Neural cell (in vitro differentiated cells): ENCODE measurements around the gene STRN. TPM values are rescaled to one million over a fixed set of nuclear protein-coding genes. Genes with fewer than 3 reads are reported as not detected.

Experiments
- H2AFZ ChIP-seq: fragments of 200-600, 300-800 bp; sonication (generic), shearing (Covaris generic); 2 replicates; pipeline ENCODE4 v1.6.0; 2014; ENCODE audit warnings: low read depth, mild to moderate bottlenecking, antibody characterized with exemption, low read length, moderate library complexity
- H3F3A ChIP-seq: fragments of 200-600 bp; shearing (Covaris generic); 2 replicates; pipeline ENCODE4 v1.6.1; 2016; ENCODE audit warnings: mild to moderate bottlenecking, moderate library complexity, mixed read lengths, antibody characterized with exemption, low read length; ENCODE audit not compliant: insufficient read depth, poor library complexity, severe bottlenecking
- H3K27ac ChIP-seq: fragments of 200-600, 300-800 bp; sonication (generic), shearing (Covaris generic); 2 replicates; pipeline ENCODE4 v1.5.1; 2014; ENCODE audit warnings: mild to moderate bottlenecking, low read length, moderate library complexity
- H3K27me3 ChIP-seq: fragments of 300-800, 200-600 bp; sonication (generic), shearing (Covaris generic); 2 replicates; pipeline ENCODE4 v1.6.0; 2014; ENCODE audit warnings: mild to moderate bottlenecking, low read depth, low read length, moderate library complexity; ENCODE audit not compliant: insufficient read depth
- H3K36me3 ChIP-seq: fragments of 300-800, 200-600 bp; sonication (generic), shearing (Covaris generic); 2 replicates; pipeline ENCODE4 v1.5.1; 2014; ENCODE audit warnings: mild to moderate bottlenecking, antibody characterized with exemption, low read length, moderate library complexity; ENCODE audit not compliant: insufficient read depth
- H3K4me2 ChIP-seq: fragments of 300-800, 200-600 bp; sonication (generic), shearing (Covaris generic); 2 replicates; pipeline ENCODE4 v1.6.0; 2014; ENCODE audit warnings: mild to moderate bottlenecking, low read length
- H3K4me3 ChIP-seq: fragments of 300-800, 200-600 bp; sonication (generic), shearing (Covaris generic); 2 replicates; pipeline ENCODE4 v1.5.1; 2014; ENCODE audit warnings: mild to moderate bottlenecking, low read length, moderate library complexity
- H3K79me2 ChIP-seq: fragments of 200-600 bp; shearing (Covaris generic); replicated peaks from 2 replicates; pipeline ENCODE4 v1.6.0; 2014; ENCODE audit warnings: mild to moderate bottlenecking, low read length, moderate library complexity; ENCODE audit not compliant: insufficient read depth
- H3K9ac ChIP-seq: fragments of 300-800, 200-600 bp; sonication (generic), shearing (Covaris generic); 2 replicates; pipeline ENCODE4 v1.6.1; 2016; ENCODE audit warnings: mild to moderate bottlenecking, low read length, mixed read lengths
- H3K9me2 ChIP-seq: fragments of 200-600 bp; shearing (Covaris generic); 2 replicates; pipeline ENCODE4 v1.6.1; 2016; ENCODE audit warnings: mild to moderate bottlenecking, low read length, mixed read lengths; ENCODE audit not compliant: insufficient read depth
- H3K9me3 ChIP-seq: fragments of 200-600, 300-800 bp; sonication (generic), shearing (Covaris generic); 2 replicates; pipeline ENCODE4 v1.6.1; 2016; ENCODE audit warnings: mild to moderate bottlenecking, mixed run types, low read length, moderate library complexity, mixed read lengths
- H4K20me1 ChIP-seq: fragments of 200-600 bp; shearing (Covaris generic); 2 replicates; pipeline ENCODE4 v1.6.1; 2016; ENCODE audit warnings: mild to moderate bottlenecking, mixed run types; ENCODE audit not compliant: insufficient read depth
- CTCF ChIP-seq: fragments of 450-650 bp; IDR thresholded peaks from 2 replicates; pipeline ENCODE4 v1.5.1; 2014; ENCODE audit warnings: antibody characterized with exemption, mild to moderate bottlenecking, moderate library complexity; ENCODE audit not compliant: poor library complexity, severe bottlenecking
- EP300 ChIP-seq: fragments of 450-650 bp; conservative IDR thresholded peaks from 2 replicates; pipeline ENCODE4 v1.6.1; 2014; ENCODE audit warnings: antibody characterized with exemption, mild to moderate bottlenecking, moderate library complexity; ENCODE audit not compliant: poor library complexity, severe bottlenecking
- EZH2 ChIP-seq: fragments of 200-600, 300-800 bp; shearing (Covaris generic), sonication (generic); IDR thresholded peaks from 2 replicates; pipeline ENCODE4 v1.6.1; 2014; ENCODE audit warnings: antibody characterized with exemption, low read length, borderline replicate concordance, mild to moderate bottlenecking; ENCODE audit not compliant: insufficient read depth, poor library complexity, severe bottlenecking
- MXI1 ChIP-seq: fragments of 450-650 bp; conservative IDR thresholded peaks from 2 replicates; pipeline ENCODE4 v1.6.1; 2014; ENCODE audit warnings: antibody characterized with exemption, mild to moderate bottlenecking; ENCODE audit not compliant: poor library complexity, severe bottlenecking
- POLR2AphosphoS5 ChIP-seq: IDR thresholded peaks from 2 replicates; pipeline ENCODE4 v1.6.1; 2012
- RAD21 ChIP-seq: fragments of 450-650 bp; conservative IDR thresholded peaks from 2 replicates; pipeline ENCODE4 v1.6.1; 2014; ENCODE audit warnings: antibody characterized with exemption, mild to moderate bottlenecking, moderate library complexity
- REST ChIP-seq: IDR thresholded peaks from 2 replicates; pipeline ENCODE4 v1.6.1; 2012; ENCODE audit warnings: borderline replicate concordance
- SMC3 ChIP-seq: fragments of 450-650 bp; conservative IDR thresholded peaks from 2 replicates; pipeline ENCODE4 v1.6.1; 2014; ENCODE audit warnings: antibody characterized with exemption, mild to moderate bottlenecking, moderate library complexity; ENCODE audit not compliant: poor library complexity
- TAF1 ChIP-seq: IDR thresholded peaks from 2 replicates; pipeline ENCODE4 v1.6.1; 2012; ENCODE audit warnings: low read depth
- polyA plus RNA-seq: library from polyadenylated mRNA; depleted of rRNA; stranded (reverse); fragments of >200 nt; gene quantifications from 2 replicates; pipeline ENCODE4 v1.2.3, GENCODE V29; 2014

Gene STRN
- polyA plus RNA-seq, 1 donor from 2014 or later, result 9.9 TPM

DNA sequence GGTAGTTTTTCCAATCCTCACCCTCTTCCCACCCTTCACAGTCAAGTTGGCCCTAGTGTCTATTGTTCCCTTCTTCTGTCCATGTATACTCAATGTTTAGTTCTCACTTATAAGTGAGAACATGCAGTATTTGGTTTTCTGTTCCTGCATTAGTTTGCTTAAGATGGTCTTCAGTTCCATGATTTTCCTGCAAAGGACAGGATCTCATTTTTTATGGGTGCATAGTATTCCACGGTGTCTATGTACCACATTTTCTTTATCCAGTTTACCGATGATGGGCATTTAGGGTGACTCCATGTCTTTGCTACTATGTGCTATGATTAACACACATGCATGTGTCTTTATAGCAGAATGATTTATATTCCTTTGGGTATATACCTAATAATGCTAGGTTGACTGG lies 104.4 kb downstream of the STRN start (continued):
- no peak for TF ChIP-seq MXI1
- no peak for TF ChIP-seq SMC3

DNA sequence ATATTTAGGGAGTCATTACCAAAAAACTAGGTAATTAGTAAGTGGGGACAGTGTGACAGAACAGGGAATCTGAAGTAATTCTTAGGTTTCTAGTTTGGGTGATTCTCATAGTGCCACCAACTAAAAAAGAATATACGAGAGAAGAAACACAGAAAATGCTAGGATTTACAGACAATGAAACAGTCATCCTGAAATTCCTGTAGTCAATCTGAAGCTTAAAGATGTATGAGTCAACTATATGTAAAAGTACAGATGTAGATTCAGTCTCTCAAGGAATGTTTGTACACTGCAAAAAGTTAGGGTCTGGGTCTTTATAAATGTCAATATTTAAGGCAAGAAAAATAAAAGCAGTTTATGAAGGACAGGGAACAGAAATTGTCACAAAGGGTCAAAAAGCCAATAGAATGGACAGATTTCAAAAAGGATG lies 107.0 kb downstream of the STRN start:
- no peak for TF ChIP-seq MXI1
- no peak for TF ChIP-seq CTCF
- no peak for TF ChIP-seq EZH2
- TF ChIP-seq POLR2AphosphoS5, result no peak
- no peak for TF ChIP-seq REST
- TF ChIP-seq TAF1, result no peak
- TF ChIP-seq SMC3, result no peak
- no peak for TF ChIP-seq RAD21
- no peak for TF ChIP-seq EP300
- H3K36me3 ChIP-seq, result peaks cover 7% of the 10 kb centered on the region
- no peaks in the 10 kb centered on the region for H4K20me1 ChIP-seq
- H2AFZ ChIP-seq, result no peak overlapping the region
- H3K27me3 ChIP-seq, result no peaks in the 10 kb centered on the region
- H3K9me3 ChIP-seq, result no peaks in the 10 kb centered on the region
- no peak overlapping the region for H3K4me2 ChIP-seq
- no peak overlapping the region for H3K27ac ChIP-seq
- no peaks in the 10 kb centered on the region for H3K9me2 ChIP-seq
- H3K4me3 ChIP-seq, result no peak overlapping the region
- no peaks in the 10 kb centered on the region for H3K79me2 ChIP-seq
- no peak overlapping the region for H3K9ac ChIP-seq
- H3F3A ChIP-seq, result no peaks in the 10 kb centered on the region

DNA sequence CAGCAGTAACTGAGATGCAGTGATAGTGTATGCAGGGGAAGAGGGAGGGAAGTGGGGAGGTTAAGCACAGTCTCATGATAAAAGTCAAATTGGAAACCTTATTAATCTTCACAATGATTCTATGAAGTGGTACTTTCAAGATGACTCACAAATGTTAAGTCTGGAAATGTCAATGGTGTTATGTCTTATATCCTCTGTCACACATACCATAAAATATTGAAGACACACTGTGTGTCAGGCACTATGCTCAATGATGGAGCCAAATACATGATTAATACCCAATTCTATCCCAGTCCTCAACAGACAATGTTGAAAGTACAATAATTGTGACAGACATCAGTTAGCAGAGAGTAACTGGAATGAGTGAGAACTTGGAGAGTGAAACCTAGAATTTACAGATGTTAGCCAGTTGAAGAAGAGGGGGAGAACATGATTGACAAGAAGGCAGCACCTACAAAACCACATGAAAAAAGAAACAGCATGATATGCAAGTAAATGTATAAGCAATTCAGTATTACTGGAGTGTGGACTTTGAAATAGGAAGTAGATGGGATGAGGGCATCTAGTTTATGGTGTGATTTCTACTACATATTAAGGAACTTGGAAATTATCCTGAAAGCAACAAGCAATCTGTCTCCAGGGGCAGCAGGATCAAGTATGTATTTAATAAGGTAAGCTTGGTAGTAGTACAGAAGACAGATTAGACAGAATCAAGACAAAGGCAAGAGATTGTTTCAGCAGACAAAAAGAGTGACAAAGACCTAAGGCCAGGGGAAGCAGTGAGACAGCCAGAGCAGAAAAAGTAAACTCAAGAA lies 107.6 kb downstream of the STRN start:
- H3K9ac ChIP-seq, result no peak overlapping the region
- no peak overlapping the region for H2AFZ ChIP-seq
- no peaks in the 10 kb centered on the region for H3F3A ChIP-seq
- H3K27ac ChIP-seq, result no peak overlapping the region
- H3K79me2 ChIP-seq, result no peaks in the 10 kb centered on the region
- no peak for TF ChIP-seq POLR2AphosphoS5
- TF ChIP-seq SMC3, result no peak
- no peak for TF ChIP-seq RAD21
- no peak for TF ChIP-seq EZH2
- no peak for TF ChIP-seq CTCF
- no peak for TF ChIP-seq REST
- TF ChIP-seq TAF1, result no peak
- no peak for TF ChIP-seq MXI1
- TF ChIP-seq EP300, result no peak
- peaks cover 7% of the 10 kb centered on the region for H3K36me3 ChIP-seq
- no peaks in the 10 kb centered on the region for H3K9me3 ChIP-seq
- H3K4me3 ChIP-seq, result no peak overlapping the region
- no peaks in the 10 kb centered on the region for H3K27me3 ChIP-seq
- H4K20me1 ChIP-seq, result no peaks in the 10 kb centered on the region
- H3K4me2 ChIP-seq, result no peak overlapping the region
- no peaks in the 10 kb centered on the region for H3K9me2 ChIP-seq
